HCT116 (cell line): ENCODE results near the gene SEPTIN5.

Experiments used
- CBX3 ChIP-seq: IDR thresholded peaks from 2 replicates; pipeline ENCODE4 v1.6.1; 2012; ENCODE audit warnings: low read depth
- CTCF ChIP-seq, 3 experiments: fragments of 200-600 bp in 1 of 3; sonication (generic) in 1 of 3; IDR thresholded peaks in 2 of 3; conservative IDR thresholded peaks in 1 of 3; 2 replicates each; pipeline ENCODE4 v1.5.1; 2012 to 2017; ENCODE audit warnings: low read depth in 2 of 3, low read length in 2 of 3, antibody characterized with exemption in 1 of 3, borderline replicate concordance in 1 of 3, control low read depth in 1 of 3, mild to moderate bottlenecking in 1 of 3, mixed read lengths in 1 of 3, mixed run types in 1 of 3, moderate library complexity in 1 of 3; ENCODE audit not compliant: insufficient read depth in 1 of 3
- EGR1 ChIP-seq: IDR thresholded peaks from 2 replicates; pipeline ENCODE4 v1.6.1; 2012; ENCODE audit warnings: low read depth
- ELF1 ChIP-seq: IDR thresholded peaks from 2 replicates; pipeline ENCODE4 v1.6.1; 2012; ENCODE audit warnings: low read depth, borderline replicate concordance
- EZH2 ChIP-seq: fragments of 200-600 bp; sonication (generic); IDR thresholded peaks from 2 replicates; pipeline ENCODE4 v1.6.1; 2017; ENCODE audit warnings: antibody characterized with exemption, mixed run types
- EZH2phosphoT487 ChIP-seq: fragments of 200-600 bp; IDR thresholded peaks from 2 replicates; pipeline ENCODE4 v1.6.1; 2018; ENCODE audit warnings: antibody characterized with exemption, borderline replicate concordance
- JUND ChIP-seq: IDR thresholded peaks from 2 replicates; pipeline ENCODE4 v1.6.1; 2012
- POLR2AphosphoS5 ChIP-seq: IDR thresholded peaks from 2 replicates; pipeline ENCODE4 v1.6.1; 2011; ENCODE audit warnings: mild to moderate bottlenecking, low read depth, low read length, moderate library complexity
- RAD21 ChIP-seq: IDR thresholded peaks from 2 replicates; pipeline ENCODE4 v1.6.1; 2012; ENCODE audit warnings: low read depth, mild to moderate bottlenecking
- REST ChIP-seq: IDR thresholded peaks from 2 replicates; pipeline ENCODE4 v1.6.1; 2012; ENCODE audit warnings: low read depth
- YY1 ChIP-seq: IDR thresholded peaks from 2 replicates; pipeline ENCODE4 v1.6.1; 2011; ENCODE audit warnings: low read length, low read depth, moderate library complexity, mild to moderate bottlenecking; ENCODE audit not compliant: insufficient replicate concordance; ENCODE audit errors: extremely low read depth
- ZFX ChIP-seq: fragments of 450-650 bp; IDR thresholded peaks from 2 replicates; pipeline ENCODE4 v1.6.1; 2017
- ZNF274 ChIP-seq: fragments of 200-500 bp; sonication (Bioruptor generic); IDR thresholded peaks from 2 replicates; pipeline ENCODE4 v1.6.1; 2014; ENCODE audit warnings: mild to moderate bottlenecking, low read depth, low read length, inconsistent platforms

- TF ChIP-seq CTCF (IDR thresholded peaks at IDR 0.05 in 2 of 3, conservative IDR thresholded peaks at IDR 0.05 in 1 of 3; ENCODE audit: borderline replicate concordance in 1 of 3, insufficient read depth in 1 of 3, low read depth in 2 of 3, low read length in 2 of 3) (no peak), EGR1 (no peak), REST (no peak), ZFX (no peak), EZH2 (no peak), POLR2AphosphoS5 (no peak), ZNF274 (no peak), JUND (no peak), RAD21 (no peak), CBX3 (no peak), YY1 (no peak), ELF1 (no peak), EZH2phosphoT487 (no peak)
These were observed 19.6 kb upstream of the SEPTIN5 start for GRCh38 chr22:19694696-19695095.
